CD1c-positive myeloid dendritic cell (primary cell): ENCODE data around the gene THAP5.
"Not testable (repeated sequence)": the region's sequence is repeated elsewhere in the genome, so short reads cannot be mapped to it uniquely, and the experiment has no call there.

Experiments used
- DNase-seq: peaks from one replicate; pipeline ENCODE4 v3.0.0-alpha.2; 2016; ENCODE audit errors: extremely low spot score

THAP5 gene

GRCh38 chr7:108584211-108584610 is 14.7 kb upstream of the THAP5 start:
- no peak for DNase-seq

GRCh38 chr7:108581655-108582491 is 12.4 kb upstream of the THAP5 start:
- no peak for DNase-seq

- no peak for DNase-seq
These were observed 10.8 kb upstream of the THAP5 start for GRCh38 chr7:108580298-108580697.

- no peak for DNase-seq
These were observed 9.4 kb upstream of the THAP5 start for GRCh38 chr7:108578937-108579336.

GRCh38 chr7:108576116-108576515 is 6.6 kb upstream of the THAP5 start:
- no peak for DNase-seq

- DNase-seq, result no peak
These were observed 5.7 kb upstream of the THAP5 start for GRCh38 chr7:108575156-108575555.

GRCh38 chr7:108572480-108572879 is 3.0 kb upstream of the THAP5 start:
- no peak for DNase-seq

- DNase-seq, result peak; percentile 83
These were observed 745 bp upstream of the THAP5 start for GRCh38 chr7:108570146-108570755.

- DNase-seq, result no peak
These were observed 615 bp downstream of the THAP5 start for GRCh38 chr7:108568801-108569380.

GRCh38 chr7:108565987-108566386 is 3.5 kb downstream of the THAP5 start:
- DNase-seq, result no peak

- no peak for DNase-seq
These were observed 8.4 kb downstream of the THAP5 start for GRCh38 chr7:108561047-108561619.

- no peak for DNase-seq
These were observed 10.3 kb downstream of the THAP5 start for GRCh38 chr7:108559253-108559652.

GRCh38 chr7:108557617-108558016 is 11.9 kb downstream of the THAP5 start:
- no peak for DNase-seq

- DNase-seq, result no peak
These were observed 12.3 kb downstream of the THAP5 start for GRCh38 chr7:108557191-108557590.

GRCh38 chr7:108556665-108557064 is 12.8 kb downstream of the THAP5 start:
- not testable (repeated sequence) for DNase-seq

GRCh38 chr7:108548141-108548896 is 21.2 kb downstream of the THAP5 start:
- DNase-seq, result not testable (repeated sequence)

- DNase-seq, result no peak
These were observed 28.0 kb downstream of the THAP5 start for GRCh38 chr7:108541478-108541877.

GRCh38 chr7:108538685-108539084 is 30.8 kb downstream of the THAP5 start:
- not testable (repeated sequence) for DNase-seq

GRCh38 chr7:108538236-108538635 is 31.3 kb downstream of the THAP5 start:
- DNase-seq, result not testable (repeated sequence)

- no peak for DNase-seq
These were observed 32.3 kb downstream of the THAP5 start for GRCh38 chr7:108537229-108537628.

- DNase-seq, result no peak
These were observed 33.8 kb downstream of the THAP5 start for GRCh38 chr7:108535744-108536143.

- peak; percentile 61 for DNase-seq
These were observed 34.2 kb downstream of the THAP5 start for GRCh38 chr7:108535257-108535656.
